ENCODE results near the gene SPON1. TPM values are rescaled to one million over a fixed set of nuclear protein-coding genes. Genes with fewer than 3 reads are reported as not detected.

SPON1 gene
- total RNA-seq, 1 donor, result 0.72 TPM

DNA sequence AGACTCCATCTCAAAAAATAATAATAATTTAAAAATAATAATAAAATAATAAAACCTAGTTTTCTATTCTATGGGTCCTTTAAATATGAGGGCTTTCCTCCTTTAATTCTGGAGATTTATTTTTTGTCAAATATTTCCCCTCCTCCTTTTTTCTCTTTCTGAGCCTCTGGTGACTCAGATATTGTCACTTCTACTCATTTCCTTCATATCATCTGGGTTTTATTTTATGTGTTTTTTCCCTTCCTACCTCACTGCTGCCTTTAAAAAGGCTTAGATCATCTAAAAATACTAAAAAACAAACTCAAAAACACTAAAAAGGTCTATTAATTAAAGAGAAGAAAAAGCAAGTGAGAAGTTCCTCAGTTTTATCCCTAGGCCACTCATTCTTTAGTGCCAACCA lies 138.9 kb downstream of the SPON1 start:
- H3K4me2 ChIP-seq (ENCODE audit: insufficient read depth, low read length), result no peak overlapping the region
- H3K27me3 ChIP-seq (ENCODE audit: insufficient read depth, low read length), result no peaks in the 10 kb centered on the region
- H3K27ac ChIP-seq (ENCODE audit: low read depth, low read length), result no peak overlapping the region
- no peaks in the 10 kb centered on the region for H4K20me1 ChIP-seq (ENCODE audit: insufficient read depth, low read length)
- H3K79me2 ChIP-seq (ENCODE audit: insufficient read depth, low read length), result no peaks in the 10 kb centered on the region
- no peak overlapping the region for H2AFZ ChIP-seq (ENCODE audit: low read length)
- TF ChIP-seq, protein P1, sequence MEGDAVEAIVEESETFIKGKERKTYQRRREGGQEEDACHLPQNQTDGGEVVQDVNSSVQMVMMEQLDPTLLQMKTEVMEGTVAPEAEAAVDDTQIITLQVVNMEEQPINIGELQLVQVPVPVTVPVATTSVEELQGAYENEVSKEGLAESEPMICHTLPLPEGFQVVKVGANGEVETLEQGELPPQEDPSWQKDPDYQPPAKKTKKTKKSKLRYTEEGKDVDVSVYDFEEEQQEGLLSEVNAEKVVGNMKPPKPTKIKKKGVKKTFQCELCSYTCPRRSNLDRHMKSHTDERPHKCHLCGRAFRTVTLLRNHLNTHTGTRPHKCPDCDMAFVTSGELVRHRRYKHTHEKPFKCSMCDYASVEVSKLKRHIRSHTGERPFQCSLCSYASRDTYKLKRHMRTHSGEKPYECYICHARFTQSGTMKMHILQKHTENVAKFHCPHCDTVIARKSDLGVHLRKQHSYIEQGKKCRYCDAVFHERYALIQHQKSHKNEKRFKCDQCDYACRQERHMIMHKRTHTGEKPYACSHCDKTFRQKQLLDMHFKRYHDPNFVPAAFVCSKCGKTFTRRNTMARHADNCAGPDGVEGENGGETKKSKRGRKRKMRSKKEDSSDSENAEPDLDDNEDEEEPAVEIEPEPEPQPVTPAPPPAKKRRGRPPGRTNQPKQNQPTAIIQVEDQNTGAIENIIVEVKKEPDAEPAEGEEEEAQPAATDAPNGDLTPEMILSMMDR (IDR thresholded peaks at IDR 0.05; ENCODE audit: extremely low read depth, low read depth, low read length), result no peak
- no peaks in the 10 kb centered on the region for H3K9me3 ChIP-seq (ENCODE audit: low read depth, low read length)
- no peak for DNase-seq (ENCODE audit: insufficient read length, low spot score, missing footprints)
- no peaks in the 10 kb centered on the region for H3K36me3 ChIP-seq (ENCODE audit: insufficient read depth, low read length)
- no peaks in the 10 kb centered on the region for H3K4me1 ChIP-seq (ENCODE audit: insufficient read depth, low read length)
- H3K4me3 ChIP-seq (ENCODE audit: insufficient read depth, low read length), result no peak overlapping the region

- DNase-seq (ENCODE audit: insufficient read length, low spot score, missing footprints), result no peak
- H3K36me3 ChIP-seq (ENCODE audit: insufficient read depth, low read length), result no peaks in the 10 kb centered on the region
- H3K9me3 ChIP-seq (ENCODE audit: low read depth, low read length), result no peaks in the 10 kb centered on the region
- H4K20me1 ChIP-seq (ENCODE audit: insufficient read depth, low read length), result no peaks in the 10 kb centered on the region
- no peak overlapping the region for H3K4me3 ChIP-seq (ENCODE audit: insufficient read depth, low read length)
- H3K27me3 ChIP-seq (ENCODE audit: insufficient read depth, low read length), result no peaks in the 10 kb centered on the region
- no peak overlapping the region for H3K4me2 ChIP-seq (ENCODE audit: insufficient read depth, low read length)
- no peaks in the 10 kb centered on the region for H3K4me1 ChIP-seq (ENCODE audit: insufficient read depth, low read length)
- no peak overlapping the region for H3K27ac ChIP-seq (ENCODE audit: low read depth, low read length)
- H2AFZ ChIP-seq (ENCODE audit: low read length), result no peak overlapping the region
- TF ChIP-seq, protein P1 (IDR thresholded peaks at IDR 0.05; ENCODE audit: extremely low read depth, low read depth, low read length), result no peak
- no peaks in the 10 kb centered on the region for H3K79me2 ChIP-seq (ENCODE audit: insufficient read depth, low read length)
Observed at GRCh38 chr11:14102766-14103165, 140.2 kb downstream of the SPON1 start.

GRCh38 chr11:14105446-14105845 lies 142.9 kb downstream of the SPON1 start:
- no peaks in the 10 kb centered on the region for H4K20me1 ChIP-seq (ENCODE audit: insufficient read depth, low read length)
- no peaks in the 10 kb centered on the region for H3K27me3 ChIP-seq (ENCODE audit: insufficient read depth, low read length)
- H2AFZ ChIP-seq (ENCODE audit: low read length), result no peak overlapping the region
- no peaks in the 10 kb centered on the region for H3K9me3 ChIP-seq (ENCODE audit: low read depth, low read length)
- no peaks in the 10 kb centered on the region for H3K4me1 ChIP-seq (ENCODE audit: insufficient read depth, low read length)
- H3K79me2 ChIP-seq (ENCODE audit: insufficient read depth, low read length), result no peaks in the 10 kb centered on the region
- H3K4me3 ChIP-seq (ENCODE audit: insufficient read depth, low read length), result no peak overlapping the region
- no peak for DNase-seq (ENCODE audit: insufficient read length, low spot score, missing footprints)
- H3K4me2 ChIP-seq (ENCODE audit: insufficient read depth, low read length), result no peak overlapping the region
- TF ChIP-seq, protein P1 (IDR thresholded peaks at IDR 0.05; ENCODE audit: extremely low read depth, low read depth, low read length), result no peak
- H3K27ac ChIP-seq (ENCODE audit: low read depth, low read length), result no peak overlapping the region
- no peaks in the 10 kb centered on the region for H3K36me3 ChIP-seq (ENCODE audit: insufficient read depth, low read length)

DNA sequence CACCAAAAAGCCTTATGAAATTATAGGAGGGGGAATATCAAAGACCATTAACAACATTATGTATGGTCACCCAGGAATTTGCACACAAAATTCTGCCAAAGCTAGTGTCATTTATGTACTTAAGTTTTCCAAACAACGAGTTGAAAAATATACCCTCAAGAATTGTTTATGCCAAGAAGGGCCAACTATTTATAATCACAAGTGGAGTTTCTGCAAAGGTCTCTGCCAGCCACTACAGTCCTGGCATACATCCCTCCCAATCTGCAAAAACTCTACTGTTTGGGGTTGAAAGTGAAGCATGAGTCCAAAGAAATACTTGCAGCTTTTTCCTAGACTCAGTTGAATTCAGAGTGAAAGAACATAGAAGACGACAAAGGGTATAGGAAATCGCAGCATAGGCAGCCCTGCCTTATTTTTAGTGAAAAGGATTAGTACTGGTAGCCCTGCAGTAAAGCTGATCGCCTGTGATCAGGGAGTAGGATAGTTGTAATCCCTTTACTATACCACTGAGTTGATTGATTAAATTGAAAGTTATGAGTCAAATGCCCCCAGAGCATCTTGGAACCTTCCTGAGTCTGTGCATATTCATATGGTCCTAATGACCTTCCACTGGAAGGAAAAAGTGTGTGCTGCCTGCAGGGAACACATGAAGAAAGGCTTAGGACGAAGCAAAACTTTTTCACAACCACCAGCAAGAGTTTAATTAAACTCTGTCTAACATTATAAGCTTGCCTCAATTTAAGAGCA lies 144.0 kb downstream of the SPON1 start:
- no peak overlapping the region for H3K4me3 ChIP-seq (ENCODE audit: insufficient read depth, low read length)
- no peak overlapping the region for H2AFZ ChIP-seq (ENCODE audit: low read length)
- TF ChIP-seq, protein P1 (IDR thresholded peaks at IDR 0.05; ENCODE audit: extremely low read depth, low read depth, low read length), result no peak
- no peak for DNase-seq (ENCODE audit: insufficient read length, low spot score, missing footprints)
- no peaks in the 10 kb centered on the region for H3K36me3 ChIP-seq (ENCODE audit: insufficient read depth, low read length)
- no peaks in the 10 kb centered on the region for H3K9me3 ChIP-seq (ENCODE audit: low read depth, low read length)
- H3K4me2 ChIP-seq (ENCODE audit: insufficient read depth, low read length), result no peak overlapping the region
- H3K79me2 ChIP-seq (ENCODE audit: insufficient read depth, low read length), result no peaks in the 10 kb centered on the region
- H3K4me1 ChIP-seq (ENCODE audit: insufficient read depth, low read length), result no peaks in the 10 kb centered on the region
- no peaks in the 10 kb centered on the region for H3K27me3 ChIP-seq (ENCODE audit: insufficient read depth, low read length)
- H4K20me1 ChIP-seq (ENCODE audit: insufficient read depth, low read length), result no peaks in the 10 kb centered on the region
- H3K27ac ChIP-seq (ENCODE audit: low read depth, low read length), result no peak overlapping the region
